GM12878 (cell line): ENCODE measurements around the gene RCC1. TPM values are rescaled to one million over a fixed set of nuclear protein-coding genes. Genes with fewer than 3 reads are reported as not detected.

Experiments
- ATAC-seq: fragments of 200-7000 bp; cut with Tn5 transposase; 3 replicates; pipeline ENCODE4 v1.9.1; 2020; ENCODE audit warnings: mild to moderate bottlenecking, moderate library complexity
- BruUV-seq: library from RNA; stranded (reverse); fragments of 400-500 nt; replicated peaks from 2 replicates; lab custom pipeline; 2021; lab: Mats Ljungman, UMichigan
- CTCF ChIA-PET: fragments of 300-600 bp; sonication (Branson Sonifier 250); formaldehyde crosslinking; extraction: SDS; loops from one replicate; lab custom pipeline; 2021; ENCODE audit warnings: inconsistent platforms; lab: Yijun Ruan, JAX
- POLR2A ChIA-PET: fragments of 350-600 bp; formaldehyde crosslinking; extraction: SDS; loops from one replicate; lab custom pipeline; 2021; ENCODE audit warnings: inconsistent platforms; lab: Charles Lee
- RAD21 ChIA-PET: fragments of 300-600 bp; sonication (Branson Sonifier 250); formaldehyde crosslinking; loops from one replicate; lab custom pipeline; 2023; ENCODE audit warnings: antibody characterized with exemption; ENCODE audit not compliant: unreplicated experiment; lab: Charles Lee
- SMC1A ChIA-PET: fragments of 300-600 bp; sonication (Branson Sonifier 250); formaldehyde crosslinking; loops from one replicate; lab custom pipeline; 2023; ENCODE audit not compliant: unreplicated experiment, uncharacterized antibody; lab: Charles Lee
- DNase-seq: peaks from one replicate; pipeline ENCODE4 v3.0.0-alpha.2; 2011; ENCODE audit warnings: low read depth, low spot score
- FAIRE-seq: peaks from 3 replicates; lab custom pipeline; 2011; peaks lifted over from hg19 to GRCh38; lab: Jason Lieb, UNC
- H2AFZ ChIP-seq: 2 replicates; pipeline ENCODE4 v1.6.0; 2011; ENCODE audit warnings: low read depth, low read length, control low read depth; ENCODE audit not compliant: control insufficient read depth
- H3K27ac ChIP-seq: 2 replicates; pipeline ENCODE4 v1.5.1; 2011; ENCODE audit warnings: control low read depth; ENCODE audit not compliant: control insufficient read depth, insufficient read depth
- H3K27me3 ChIP-seq, 2 experiments: replicated peaks in 1 of 2; 2 replicates each; pipeline versions ENCODE4 v1.6.0 to v1.6.1; 2011; ENCODE audit warnings: low read length in 1 of 2; ENCODE audit not compliant: control insufficient read depth in 2 of 2, insufficient read depth in 2 of 2
- H3K36me3 ChIP-seq, 2 experiments: 2 replicates each; pipeline ENCODE4 v1.5.1; 2011; ENCODE audit warnings: low read length in 1 of 2; ENCODE audit not compliant: control insufficient read depth in 2 of 2, insufficient read depth in 2 of 2
- H3K4me1 ChIP-seq: 2 replicates; pipeline ENCODE4 v1.6.1; 2011; ENCODE audit warnings: mild to moderate bottlenecking, low read length, moderate library complexity, mixed read lengths; ENCODE audit not compliant: control insufficient read depth, insufficient read depth
- H3K4me2 ChIP-seq: 2 replicates; pipeline ENCODE4 v1.6.0; 2011; ENCODE audit warnings: control low read depth; ENCODE audit not compliant: control insufficient read depth, insufficient read depth
- H3K4me3 ChIP-seq: fragments of 200-600 bp; sonication (generic); 2 replicates; pipeline ENCODE4 v1.5.1; 2016
- H3K79me2 ChIP-seq: 2 replicates; pipeline ENCODE4 v1.6.0; 2011; ENCODE audit warnings: low read length; ENCODE audit not compliant: control insufficient read depth, insufficient read depth
- H3K9ac ChIP-seq: 2 replicates; pipeline ENCODE4 v1.8.0; 2011; ENCODE audit warnings: low read length, control low read depth, mixed read lengths; ENCODE audit not compliant: control insufficient read depth, insufficient read depth
- H3K9me3 ChIP-seq: replicated peaks from 3 replicates; pipeline ENCODE4 v1.5.1; 2011; ENCODE audit warnings: mild to moderate bottlenecking, low read length; ENCODE audit not compliant: control insufficient read depth, insufficient read depth
- H4K20me1 ChIP-seq: 2 replicates; pipeline ENCODE4 v1.6.0; 2011; ENCODE audit not compliant: control insufficient read depth, insufficient read depth
- BACH1 ChIP-seq: fragments of 450-650 bp; IDR thresholded peaks from 2 replicates; pipeline ENCODE4 v1.6.1; 2017; ENCODE audit warnings: mild to moderate bottlenecking, borderline replicate concordance
- CBX3 ChIP-seq: fragments of 200-600 bp; sonication (generic); IDR thresholded peaks from 2 replicates; pipeline ENCODE4 v1.6.1; 2016; ENCODE audit warnings: low read depth, borderline replicate concordance
- GABPA ChIP-seq: IDR thresholded peaks from 2 replicates; pipeline ENCODE4 v1.6.1; 2014; ENCODE audit warnings: antibody characterized with exemption, low read depth, mild to moderate bottlenecking, inconsistent platforms
- MEF2A ChIP-seq: IDR thresholded peaks from 2 replicates; pipeline ENCODE4 v1.6.1; 2011; ENCODE audit warnings: low read depth, mild to moderate bottlenecking, low read length, moderate library complexity; ENCODE audit not compliant: insufficient read depth
- MEF2B ChIP-seq: fragments of 450-650 bp; IDR thresholded peaks from 2 replicates; pipeline ENCODE4 v1.6.1; 2018; ENCODE audit warnings: mild to moderate bottlenecking, moderate library complexity; ENCODE audit not compliant: partially characterized antibody, poor library complexity, severe bottlenecking
- NFYB ChIP-seq: IDR thresholded peaks from 2 replicates; pipeline ENCODE4 v1.6.1; 2011; ENCODE audit warnings: low read depth, mild to moderate bottlenecking, low read length, improper control_type of control experiment, moderate library complexity; ENCODE audit not compliant: insufficient read depth
- POU2F2 ChIP-seq: IDR thresholded peaks from 3 replicates; pipeline ENCODE4 v1.6.1; 2011; ENCODE audit warnings: low read depth, mild to moderate bottlenecking, low read length, borderline replicate concordance
- WRNIP1 ChIP-seq: IDR thresholded peaks from 2 replicates; pipeline ENCODE4 v1.6.1; 2011; ENCODE audit warnings: low read depth, low read length, improper control_type of control experiment, borderline replicate concordance
- WGBS: methylation state at CpG from one replicate; pipeline ENCODE4 v1.1.6; 2016; ENCODE audit warnings: low lambda C conversion rate; ENCODE audit not compliant: insufficient replicate concordance, insufficient coverage; ENCODE audit errors: missing lambda C conversion rate; 5-methylcytosine and 5-hydroxymethylcytosine counted together
- in situ Hi-C: fragments of 300-500 bp; cut with MboI; formaldehyde crosslinking; loops from 9 replicates; pipeline ENCODE4 v1.14.3; 2018; ENCODE audit warnings: mixed read lengths
- intact Hi-C: fragments of 100-400 bp; cut with micrococcal nuclease; formaldehyde crosslinking; loops from one replicate; pipeline ENCODE4 v1.14.2; 2022; ENCODE audit not compliant: unreplicated experiment
- polyA plus RNA-seq, 11 experiments: library from polyadenylated mRNA; depleted of rRNA in 4 of 11; unstranded in 6 of 11; stranded (reverse) in 5 of 11; fragments of >200 nt; fragmentation: Nextera tagmentation in 4 of 11; fragmentation: Illumina TruSeq in 1 of 11; extraction: Ambion mirVana in 4 of 11; extraction: Trizol in 1 of 11; gene quantifications; 1 replicate in 1 of 11; 2 replicates in 10 of 11; pipeline versions ENCODE4 v1.2.1 to v1.2.3, GENCODE V29; 2011 to 2016; ENCODE audit warnings: inconsistent platforms in 2 of 11, missing spikeins in 2 of 11, low read depth in 1 of 11
- total RNA-seq, 4 experiments: library from RNA; depleted of rRNA in 3 of 4; stranded (reverse); fragments of >200 nt in 3 of 4; fragmentation: Illumina TruSeq in 1 of 4; extraction: Trizol in 1 of 4; gene quantifications; 2 replicates each; pipeline versions ENCODE4 v1.2.1 to v1.2.3, GENCODE V29; 2013 to 2021
- TF ChIP-seq, protein P1 (sequence below): IDR thresholded peaks from 2 replicates; pipeline ENCODE4 v1.6.1; 2011; ENCODE audit warnings: low read depth, mild to moderate bottlenecking, low read length, moderate library complexity, borderline replicate concordance; ENCODE audit errors: extremely low read depth

The RCC1 gene
- total and polyA plus RNA-seq, 10 of the 15 experiments (the other 5 are each of a cell fraction or from before 2014, with no cell fraction given), result 8.3 to 99.4 (median 74.6) TPM

DNA sequence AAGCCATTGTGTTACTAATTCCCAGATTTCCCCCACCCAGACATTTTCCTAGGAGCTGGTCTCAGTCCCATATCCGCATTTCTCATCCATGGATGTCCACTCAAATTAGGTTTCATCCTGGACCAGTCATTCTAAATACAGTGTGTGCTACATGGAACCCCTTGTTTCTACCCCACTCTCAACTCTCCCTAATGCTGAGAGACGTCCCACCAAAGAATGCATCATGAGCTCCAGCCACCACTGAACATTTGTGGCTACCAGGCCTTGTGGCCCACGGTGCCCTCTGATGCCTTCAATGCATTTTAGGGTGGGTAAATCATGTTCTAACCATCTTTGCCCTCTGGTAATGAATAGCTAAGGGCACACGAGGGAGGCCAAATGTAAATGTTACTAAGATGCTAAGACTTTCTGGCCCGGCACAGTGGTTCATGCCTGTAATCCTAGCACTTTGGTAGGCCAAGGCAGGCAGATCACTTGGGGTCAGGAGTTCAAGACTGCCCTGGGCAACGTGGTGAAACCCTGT is 72.9 kb downstream of the RCC1 start:
- POLR2A ChIA-PET, result interaction anchor here (0.5 to 8.6 kb wide), 18 partner anchors 8 to 333 kb away, joined by 3 to 132 read pairs (median 4); partner anchors contain the start of genes RCC1, TAF12 and TRNAU1AP
- H3K9ac ChIP-seq, result peak overlapping the region; percentile 95; the same call in 1 of the 2 replicates

DNA sequence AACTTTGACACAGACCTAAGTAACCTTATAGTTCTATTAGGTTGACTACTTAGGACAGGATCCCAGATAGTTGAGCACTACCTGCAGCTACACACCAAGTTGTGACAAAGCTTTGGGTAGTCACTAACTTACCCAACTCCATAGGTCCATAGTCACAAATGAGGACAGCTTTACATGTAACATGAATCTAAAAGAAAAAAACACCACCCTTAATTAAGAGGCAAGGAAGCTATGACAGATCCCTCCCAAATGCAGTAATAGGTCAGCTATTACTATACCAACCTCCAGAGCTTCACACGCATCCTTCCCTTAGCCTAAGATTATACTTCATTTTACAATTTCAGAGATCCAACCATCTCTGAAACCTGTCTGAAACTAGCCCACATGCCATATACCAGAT is 73.6 kb downstream of the RCC1 start:
- H4K20me1 ChIP-seq, result peaks cover 12% of the 10 kb centered on the region
- ChIA-PET CTCF (interaction anchor here (0.7 to 5.5 kb wide), 12 partner anchors 9 to 330 kb away, joined by 3 to 49 read pairs (median 4); partner anchors contain the start of gene TRNAU1AP), SMC1A (interaction anchor here (0.5 to 7.6 kb wide), 21 partner anchors 11 to 331 kb away, joined by 3 to 83 read pairs (median 4); partner anchors contain the start of genes RNU11 and TRNAU1AP), RAD21 (interaction anchor here (0.6 to 6.3 kb wide), 11 partner anchors 14 to 251 kb away, joined by 3 to 108 read pairs (median 4); partner anchors contain the start of genes MED18 and TRNAU1AP), POLR2A (interaction anchor here (0.5 to 8.6 kb wide), 22 partner anchors 8 to 471 kb away, joined by 3 to 132 read pairs (median 5); partner anchors contain the start of genes RCC1, TAF12 and TRNAU1AP)
- in situ Hi-C loops, result no loop called here
- ATAC-seq (no peak), FAIRE-seq (no peak), DNase-seq (no peak)
- no peaks in the 10 kb centered on the region for H3K27me3 ChIP-seq
- no TSS peak for BruUV-seq
- no peaks in the 10 kb centered on the region for H3K9me3 ChIP-seq
- no peak overlapping the region for H2AFZ ChIP-seq
- peaks cover 38% of the 10 kb centered on the region for H3K79me2 ChIP-seq
- H3K4me3 ChIP-seq, result peak overlapping the region; percentile 99
- peaks cover 12% of the 10 kb centered on the region for H3K4me1 ChIP-seq
- TF ChIP-seq, protein P1, sequence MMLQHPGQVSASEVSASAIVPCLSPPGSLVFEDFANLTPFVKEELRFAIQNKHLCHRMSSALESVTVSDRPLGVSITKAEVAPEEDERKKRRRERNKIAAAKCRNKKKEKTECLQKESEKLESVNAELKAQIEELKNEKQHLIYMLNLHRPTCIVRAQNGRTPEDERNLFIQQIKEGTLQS, result no peak
- 0 out of 2 replicates have a peak, but pooled peaks have one; percentile 20 for TF ChIP-seq WRNIP1
- TF ChIP-seq, all 136 proteins: peak for 1
- Histone ChIP-seq H3K4me2 (peak overlapping the region; percentile 81), H3K36me3 (peaks cover 13 to 36% of the 10 kb centered on the region in 2 experiments), H3K9ac (peak overlapping the region; percentile 95), H3K27ac (peak overlapping the region; percentile 44)
- 0% methylated on average over 1 of the region's 1 CpG for WGBS
- intact Hi-C loops, result no loop called here

More for the DNA sequence above, 72.9 kb downstream of the RCC1 start:
- ATAC-seq, result no peak
- CTCF ChIA-PET, result interaction anchor here (0.8 to 5.5 kb wide), 11 partner anchors 8 to 329 kb away, joined by 3 to 49 read pairs (median 4); partner anchors contain the start of gene TRNAU1AP
- no peak for DNase-seq
- peaks cover 12% of the 10 kb centered on the region for H4K20me1 ChIP-seq
- peaks cover 38% of the 10 kb centered on the region for H3K79me2 ChIP-seq
- SMC1A ChIA-PET, result interaction anchor here (0.5 to 7.6 kb wide), 14 partner anchors 11 to 521 kb away, joined by 3 to 83 read pairs (median 4); partner anchors contain the start of gene TRNAU1AP
- in situ Hi-C loops (no loop called here), intact Hi-C loops (no loop called here)
- no peaks in the 10 kb centered on the region for H3K27me3 ChIP-seq
- peak overlapping the region; percentile 99 for H3K4me3 ChIP-seq
- 0 out of 2 replicates have a peak overlapping the region, but pooled peaks have one; percentile 2 for H3K27ac ChIP-seq
- no peak for FAIRE-seq
- TF ChIP-seq MEF2B, result no peak
- no peak for TF ChIP-seq NFYB
- TF ChIP-seq CBX3, result no peak
- no peak for TF ChIP-seq GABPA
- TF ChIP-seq MEF2A, result no peak
- TF ChIP-seq POU2F2, result 0 out of 3 replicates have a peak, but pooled peaks have one; percentile 12
- 0 out of 2 replicates have a peak, but pooled peaks have one; percentile 22 for TF ChIP-seq BACH1
- no peaks in the 10 kb centered on the region for H3K9me3 ChIP-seq
- H3K36me3 ChIP-seq, result peaks cover 13 to 36% of the 10 kb centered on the region in 2 experiments
- WGBS, result 21% methylated on average over 6 of the region's 6 CpGs
- RAD21 ChIA-PET, result interaction anchor here (0.6 to 6.3 kb wide), 7 partner anchors 22 to 250 kb away, joined by 3 to 108 read pairs (median 3); partner anchors contain the start of genes MED18 and TRNAU1AP
- BruUV-seq, result no TSS peak
- H3K4me1 ChIP-seq, result peaks cover 12% of the 10 kb centered on the region
- peak overlapping the region; percentile 81 for H3K4me2 ChIP-seq
- no peak overlapping the region for H2AFZ ChIP-seq
